Astrocyte (in vitro differentiated cells and primary cell): ENCODE measurements around the gene HS6ST2.

Experiments used
- CTCF ChIP-seq: IDR thresholded peaks from 2 replicates; pipeline ENCODE4 v1.5.1; 2011; ENCODE audit warnings: low read depth, mild to moderate bottlenecking, inconsistent platforms, low read length, moderate library complexity; ENCODE audit not compliant: insufficient read depth
- EZH2 ChIP-seq: IDR thresholded peaks from 2 replicates; pipeline ENCODE4 v1.6.1; 2012; ENCODE audit warnings: mild to moderate bottlenecking, low read length, inconsistent platforms; ENCODE audit not compliant: insufficient read depth

DNA sequence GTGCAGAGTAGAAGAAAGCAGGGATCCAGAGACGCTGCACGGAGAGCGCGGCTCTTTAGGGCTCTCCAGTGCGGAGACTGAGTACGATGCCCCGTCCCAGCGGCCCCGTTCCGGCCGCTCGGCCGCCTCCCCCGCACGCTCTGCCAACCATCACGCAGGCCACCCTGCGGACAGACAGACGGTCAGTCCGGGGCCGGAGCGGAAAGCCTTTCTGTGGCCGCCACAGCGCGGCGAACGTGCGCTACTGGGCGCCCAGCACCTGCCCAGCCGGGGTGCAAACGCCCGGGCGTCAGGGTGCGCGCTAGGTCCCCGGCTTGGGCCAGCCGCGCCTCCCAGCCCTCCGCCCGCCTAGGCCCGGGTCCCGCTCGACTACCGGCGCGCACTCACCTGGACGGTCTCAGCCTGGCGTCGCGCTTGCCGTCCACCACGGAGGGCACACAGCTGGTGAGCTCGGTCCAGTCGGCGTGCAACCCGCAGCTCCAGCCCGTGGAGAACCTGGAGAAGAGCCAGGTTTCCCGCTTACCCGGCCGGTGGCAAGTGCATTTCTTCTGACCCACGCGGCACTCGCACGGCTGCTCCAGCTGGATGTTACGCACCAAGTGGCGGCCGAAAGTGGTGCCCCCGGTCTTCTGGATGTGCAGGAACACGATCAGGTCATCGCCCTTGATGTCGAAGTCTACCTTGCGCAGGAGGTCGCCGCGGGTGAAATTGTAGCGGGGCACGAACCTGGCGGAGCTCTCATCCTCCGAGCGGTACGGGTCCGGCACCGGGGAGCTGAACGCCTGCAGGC is 1.8 kb downstream of the HS6ST2 start:
- TF ChIP-seq CTCF: no peak
- TF ChIP-seq EZH2: peak; percentile 60
